Breast epithelium (tissue), 4 donors: ENCODE results near the gene SLC6A11. TPM values are rescaled to one million over a fixed set of nuclear protein-coding genes. Genes with fewer than 3 reads are reported as not detected.

Source experiments
- DNase-seq, 2 donors: peaks; one replicate each; pipeline ENCODE4 v3.0.0-alpha.2; 2019; ENCODE audit warnings: low spot score in 2 of 2
- H3K27ac ChIP-seq, 2 donors: fragments of 200-600 bp; sonication (generic) in 1 of 2; one replicate each; pipeline ENCODE4 v1.5.1; 2016 to 2019; ENCODE audit warnings: mild to moderate bottlenecking in 1 of 2
- H3K27me3 ChIP-seq, 2 donors: fragments of 200-600 bp; sonication (generic) in 1 of 2; one replicate each; pipeline versions ENCODE4 v1.5.1 to v1.6.0; 2017 to 2019; ENCODE audit warnings: control low read depth in 1 of 2, mild to moderate bottlenecking in 1 of 2
- H3K36me3 ChIP-seq: fragments of 200-600 bp; one replicate; pipeline ENCODE4 v1.5.1; 2019
- H3K4me1 ChIP-seq, 2 donors: fragments of 200-600 bp; sonication (generic); one replicate each; pipeline ENCODE4 v1.5.1; 2016 to 2019; ENCODE audit warnings: control low read depth in 1 of 2
- H3K4me3 ChIP-seq, 3 donors: fragments of 200-600 bp; sonication (generic); 1 replicate in 2 of 3; 2 replicates in 1 of 3; pipeline ENCODE4 v1.5.1; 2016 to 2019; ENCODE audit warnings: mild to moderate bottlenecking in 3 of 3, moderate library complexity in 2 of 3
- H3K9me3 ChIP-seq, 2 donors: fragments of 200-600 bp; sonication (generic) in 1 of 2; one replicate each; pipeline ENCODE4 v1.5.1; 2016 to 2019; ENCODE audit warnings: control low read depth in 1 of 2
- CTCF ChIP-seq, 3 donors: fragments of 450-650 bp; IDR thresholded peaks; one replicate each; pipeline ENCODE4 v1.5.1; 2016 to 2017; ENCODE audit warnings: antibody characterized with exemption in 3 of 3, mild to moderate bottlenecking in 3 of 3, moderate library complexity in 3 of 3
- POLR2A ChIP-seq: fragments of 450-650 bp; IDR thresholded peaks from one replicate; pipeline ENCODE4 v1.6.1; 2016; ENCODE audit warnings: antibody characterized with exemption, mild to moderate bottlenecking, moderate library complexity
- POLR2AphosphoS5 ChIP-seq, 3 donors: sonication (generic); formaldehyde crosslinking; IDR thresholded peaks; one replicate each; pipeline ENCODE4 v1.6.1; 2017; ENCODE audit warnings: antibody characterized with exemption in 3 of 3
- intact Hi-C: fragments of 100-400 bp; cut with DNase I; formaldehyde crosslinking; loops from one replicate; pipeline ENCODE4 v1.15.1; 2023; ENCODE audit warnings: low total_unique reads
- total RNA-seq, 3 donors: library from RNA; depleted of rRNA; stranded (reverse); fragments of >200 nt; gene quantifications; one replicate each; pipeline ENCODE4 v1.1.0, GENCODE V29; 2016

SLC6A11 gene
- total RNA-seq, 3 donors from 2014 or later: under 0.01 to 0.15 TPM; not detected in 1

- intact Hi-C loops: loop anchor here (5.0 to 10.0 kb wide), 2 partner anchors 116 to 414 kb away; no protein-coding TSS in a partner anchor
- no peak overlapping the region for H3K4me3 ChIP-seq
- no peak overlapping the region for H3K27ac ChIP-seq
- H3K4me1 ChIP-seq: no peaks in the 10 kb centered on the region
- DNase-seq: no peak
- no peak for TF ChIP-seq CTCF (IDR thresholded peaks at IDR 0.05)
- no peak for TF ChIP-seq POLR2A
- no peak for TF ChIP-seq POLR2AphosphoS5 (IDR thresholded peaks at IDR 0.05)
- H3K36me3 ChIP-seq: no peaks in the 10 kb centered on the region
- no peaks in the 10 kb centered on the region for H3K9me3 ChIP-seq
- H3K27me3 ChIP-seq: peaks cover 0 to 18% of the 10 kb centered on the region in 2 donors
Observed at GRCh38 chr3:10948326-10948725, 132.3 kb downstream of the SLC6A11 start.

- Histone ChIP-seq H3K27me3 (peaks cover 0 to 18% of the 10 kb centered on the region in 2 donors), H3K36me3 (no peaks in the 10 kb centered on the region), H3K4me1 (no peaks in the 10 kb centered on the region), H3K27ac (no peak overlapping the region), H3K4me3 (no peak overlapping the region), H3K9me3 (no peaks in the 10 kb centered on the region)
- intact Hi-C loops: loop anchor here (5.0 to 10.0 kb wide), 2 partner anchors 116 to 413 kb away; no protein-coding TSS in a partner anchor
- no peak for TF ChIP-seq POLR2A
- no peak for TF ChIP-seq CTCF (IDR thresholded peaks at IDR 0.05)
- TF ChIP-seq POLR2AphosphoS5 (IDR thresholded peaks at IDR 0.05): no peak
- no peak for DNase-seq
Observed at GRCh38 chr3:10949197-10949596, 133.2 kb downstream of the SLC6A11 start.

GRCh38 chr3:10950476-10951294 is 134.7 kb downstream of the SLC6A11 start:
- TF ChIP-seq CTCF (IDR thresholded peaks at IDR 0.05) (peak in 1 of 3 donors; percentile 33), POLR2A (no peak), POLR2AphosphoS5 (IDR thresholded peaks at IDR 0.05) (no peak)
- Histone ChIP-seq H3K9me3 (no peaks in the 10 kb centered on the region), H3K4me1 (no peaks in the 10 kb centered on the region), H3K27me3 (peaks cover 0 to 17% of the 10 kb centered on the region in 2 donors), H3K36me3 (no peaks in the 10 kb centered on the region), H3K27ac (no peak overlapping the region), H3K4me3 (no peak overlapping the region)
- intact Hi-C loops: no loop called here
- no peak for DNase-seq

- Histone ChIP-seq H3K27me3 (peaks cover 0 to 11% of the 10 kb centered on the region in 2 donors), H3K4me3 (no peak overlapping the region), H3K4me1 (no peaks in the 10 kb centered on the region), H3K9me3 (no peaks in the 10 kb centered on the region), H3K36me3 (no peaks in the 10 kb centered on the region), H3K27ac (no peak overlapping the region)
- no peak for DNase-seq
- TF ChIP-seq POLR2A: no peak
- intact Hi-C loops: no loop called here
Observed at GRCh38 chr3:10951295-10951926, 135.4 kb downstream of the SLC6A11 start.

- intact Hi-C loops: loop anchor here (2.0 kb wide), 1 partner anchor 180 kb away; no protein-coding TSS in a partner anchor
- no peaks in the 10 kb centered on the region for H3K4me1 ChIP-seq
- no peak for TF ChIP-seq POLR2A
- no peak for TF ChIP-seq CTCF (IDR thresholded peaks at IDR 0.05)
- no peak for TF ChIP-seq POLR2AphosphoS5 (IDR thresholded peaks at IDR 0.05)
- H3K27ac ChIP-seq: no peak overlapping the region
- peaks cover 0 to 11% of the 10 kb centered on the region in 2 donors for H3K27me3 ChIP-seq
- H3K4me3 ChIP-seq: no peak overlapping the region
- H3K36me3 ChIP-seq: no peaks in the 10 kb centered on the region
- no peaks in the 10 kb centered on the region for H3K9me3 ChIP-seq
- no peak for DNase-seq
Observed at GRCh38 chr3:10952525-10952924, 136.5 kb downstream of the SLC6A11 start.
